ENCODE measurements around the gene FBXL2. TPM values are rescaled to one million over a fixed set of nuclear protein-coding genes. Genes with fewer than 3 reads are reported as not detected.

FBXL2 gene
- total and polyA plus RNA-seq, 7 donors: 0.19 to 1.3 (median 0.43) TPM

DNA sequence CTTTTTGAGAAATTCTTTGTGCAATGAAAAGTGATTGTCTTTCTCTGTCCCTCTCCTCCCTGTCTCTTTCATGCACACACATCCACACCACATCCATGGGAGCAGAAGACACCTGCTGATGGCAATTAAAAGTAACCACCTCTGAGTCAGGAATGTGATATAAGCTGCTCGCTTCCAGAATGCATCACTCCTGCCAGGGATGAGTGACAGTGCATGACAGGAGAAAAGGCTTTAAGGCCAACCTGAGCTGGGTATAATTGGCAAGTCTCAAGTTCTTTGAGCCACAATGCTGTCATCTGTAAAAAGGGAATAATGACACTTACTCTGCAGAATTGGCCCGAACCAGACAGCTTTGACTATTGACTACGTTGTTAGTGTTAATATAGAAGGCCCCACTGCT, 103.4 kb downstream of the FBXL2 start:
- DNase-seq (no peak), ATAC-seq (peak; percentile 60 to 84 (median 76))
- intact Hi-C loops (cut with DNase I): no loop called here
- Histone ChIP-seq H3K4me3 (no peak overlapping the region), H3K4me1 (peaks cover 6% of the 10 kb centered on the region), H3K36me3 (ENCODE audit: insufficient read depth in 1 of 2, low read depth in 1 of 2) (peaks cover 0 to 14% of the 10 kb centered on the region in 2 donors), H3K27ac (peak overlapping the region; percentile 42), H3K27me3 (ENCODE audit: insufficient read depth in 3 of 3, low read length in 2 of 3) (no peaks in the 10 kb centered on the region), H3K9me3 (no peaks in the 10 kb centered on the region)
- WGBS, 3 donors: 39 to 76% (median 54%) methylated on average over 3 of the region's 3 CpGs
- TF ChIP-seq, protein P1, sequence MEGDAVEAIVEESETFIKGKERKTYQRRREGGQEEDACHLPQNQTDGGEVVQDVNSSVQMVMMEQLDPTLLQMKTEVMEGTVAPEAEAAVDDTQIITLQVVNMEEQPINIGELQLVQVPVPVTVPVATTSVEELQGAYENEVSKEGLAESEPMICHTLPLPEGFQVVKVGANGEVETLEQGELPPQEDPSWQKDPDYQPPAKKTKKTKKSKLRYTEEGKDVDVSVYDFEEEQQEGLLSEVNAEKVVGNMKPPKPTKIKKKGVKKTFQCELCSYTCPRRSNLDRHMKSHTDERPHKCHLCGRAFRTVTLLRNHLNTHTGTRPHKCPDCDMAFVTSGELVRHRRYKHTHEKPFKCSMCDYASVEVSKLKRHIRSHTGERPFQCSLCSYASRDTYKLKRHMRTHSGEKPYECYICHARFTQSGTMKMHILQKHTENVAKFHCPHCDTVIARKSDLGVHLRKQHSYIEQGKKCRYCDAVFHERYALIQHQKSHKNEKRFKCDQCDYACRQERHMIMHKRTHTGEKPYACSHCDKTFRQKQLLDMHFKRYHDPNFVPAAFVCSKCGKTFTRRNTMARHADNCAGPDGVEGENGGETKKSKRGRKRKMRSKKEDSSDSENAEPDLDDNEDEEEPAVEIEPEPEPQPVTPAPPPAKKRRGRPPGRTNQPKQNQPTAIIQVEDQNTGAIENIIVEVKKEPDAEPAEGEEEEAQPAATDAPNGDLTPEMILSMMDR (IDR thresholded peaks at IDR 0.05): no peak

DNA sequence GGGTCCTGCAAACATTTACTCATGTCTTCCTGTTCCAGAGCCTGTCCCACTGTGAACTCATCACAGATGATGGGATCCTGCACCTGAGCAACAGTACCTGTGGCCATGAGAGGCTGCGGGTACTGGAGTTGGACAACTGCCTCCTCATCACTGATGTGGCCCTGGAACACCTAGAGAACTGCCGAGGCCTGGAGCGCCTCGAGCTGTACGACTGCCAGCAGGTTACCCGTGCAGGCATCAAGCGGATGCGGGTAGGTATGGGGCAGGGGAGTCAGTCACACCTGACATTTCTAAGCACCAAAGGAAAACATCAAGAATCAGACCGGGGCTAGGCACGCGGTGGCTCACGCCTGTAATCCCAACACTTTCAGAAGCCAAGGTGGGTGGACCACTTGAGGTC, 106.7 kb downstream of the FBXL2 start:
- Histone ChIP-seq H3K4me3 (no peak overlapping the region), H3K27ac (no peak overlapping the region), H3K9me3 (no peaks in the 10 kb centered on the region), H3K4me1 (peaks cover 6% of the 10 kb centered on the region), H3K27me3 (ENCODE audit: insufficient read depth in 3 of 3, low read length in 2 of 3) (no peaks in the 10 kb centered on the region), H3K36me3 (ENCODE audit: insufficient read depth in 1 of 2, low read depth in 1 of 2) (peaks cover under 1 to 40% of the 10 kb centered on the region in 2 donors)
- DNase-seq: no peak
- ATAC-seq: no peak
- intact Hi-C loops (cut with DNase I): no loop called here
- WGBS, 3 donors: 96 to 99% (median 98%) methylated on average over 12 of the region's 12 CpGs
- TF ChIP-seq, protein P1 (IDR thresholded peaks at IDR 0.05): no peak

GRCh38 chr3:33385423-33385822, 108.2 kb downstream of the FBXL2 start:
- no peak for DNase-seq
- peaks cover 2 to 55% of the 10 kb centered on the region in 2 donors for H3K36me3 ChIP-seq (ENCODE audit: insufficient read depth in 1 of 2, low read depth in 1 of 2)
- TF ChIP-seq, protein P1 (IDR thresholded peaks at IDR 0.05): no peak
- peaks cover 5% of the 10 kb centered on the region for H3K4me1 ChIP-seq
- H3K4me3 ChIP-seq: no peak overlapping the region
- no peak for ATAC-seq
- H3K9me3 ChIP-seq: no peaks in the 10 kb centered on the region
- no peak overlapping the region for H3K27ac ChIP-seq
- H3K27me3 ChIP-seq (ENCODE audit: insufficient read depth in 3 of 3, low read length in 2 of 3): no peaks in the 10 kb centered on the region
- intact Hi-C loops (cut with DNase I): no loop called here
- WGBS, 3 donors: 76 to 85% (median 83%) methylated on average over 5 of the region's 5 CpGs

GRCh38 chr3:33386631-33387030, 109.4 kb downstream of the FBXL2 start:
- TF ChIP-seq, protein P1 (IDR thresholded peaks at IDR 0.05): no peak
- H3K27ac ChIP-seq: no peak overlapping the region
- intact Hi-C loops (cut with DNase I): no loop called here
- 73 to 78% (median 76%) methylated on average over 1 of the region's 1 CpG for WGBS, 3 donors
- ATAC-seq: no peak
- no peak overlapping the region for H3K4me3 ChIP-seq
- peaks cover 2 to 67% of the 10 kb centered on the region in 2 donors for H3K36me3 ChIP-seq (ENCODE audit: insufficient read depth in 1 of 2, low read depth in 1 of 2)
- H3K27me3 ChIP-seq (ENCODE audit: insufficient read depth in 3 of 3, low read length in 2 of 3): no peaks in the 10 kb centered on the region
- H3K4me1 ChIP-seq: no peaks in the 10 kb centered on the region
- no peaks in the 10 kb centered on the region for H3K9me3 ChIP-seq
- no peak for DNase-seq

GRCh38 chr3:33388374-33389100, 111.3 kb downstream of the FBXL2 start:
- WGBS, 3 donors: 83 to 85% (median 83%) methylated on average over 7 of the region's 7 CpGs
- Histone ChIP-seq H3K4me1 (no peaks in the 10 kb centered on the region), H3K36me3 (ENCODE audit: insufficient read depth in 1 of 2, low read depth in 1 of 2) (peaks cover 2 to 86% of the 10 kb centered on the region in 2 donors), H3K27ac (no peak overlapping the region), H3K27me3 (ENCODE audit: insufficient read depth in 3 of 3, low read length in 2 of 3) (no peaks in the 10 kb centered on the region), H3K4me3 (no peak overlapping the region), H3K9me3 (no peaks in the 10 kb centered on the region)
- ATAC-seq (no peak), DNase-seq (no peak)
- intact Hi-C loops (cut with DNase I): no loop called here
- TF ChIP-seq, protein P1 (IDR thresholded peaks at IDR 0.05): no peak
